Fibroblast of skin of back (primary cell): ENCODE measurements around the gene PTX4. TPM values are rescaled to one million over a fixed set of nuclear protein-coding genes. Genes with fewer than 3 reads are reported as not detected.

Experiments used
- DNase-seq: peaks from one replicate; pipeline ENCODE4 v3.0.0-alpha.2; 2013
- polyA plus RNA-seq, 2 experiments: library from polyadenylated mRNA; unstranded; fragments of 120-200 nt; gene quantifications; one replicate each; pipeline ENCODE4 v1.2.1, GENCODE V29; 2013; ENCODE audit not compliant: insufficient read length in 2 of 2

PTX4 gene, protein sequence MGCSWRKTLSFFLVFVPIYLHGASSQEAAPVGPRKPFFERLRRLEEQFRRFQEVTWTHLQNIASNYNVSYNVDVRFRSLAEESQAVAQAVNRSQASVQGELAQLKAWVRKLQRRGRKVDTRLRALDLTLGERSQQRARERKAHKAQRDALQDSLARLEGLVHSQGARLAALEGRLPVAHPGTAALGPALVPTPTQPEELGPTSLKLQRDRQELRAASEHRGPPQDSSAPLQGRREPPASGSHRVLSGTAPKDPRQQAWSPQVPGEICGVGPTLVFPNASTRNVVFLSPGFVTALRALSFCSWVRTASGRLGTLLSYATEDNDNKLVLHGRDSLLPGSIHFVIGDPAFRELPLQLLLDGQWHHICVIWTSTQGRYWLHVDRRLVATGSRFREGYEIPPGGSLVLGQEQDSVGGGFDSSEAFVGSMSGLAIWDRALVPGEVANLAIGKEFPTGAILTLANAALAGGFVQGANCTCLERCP
- not detected for polyA plus RNA-seq (2013, experiment 1 of 2; ENCODE audit: insufficient read length)
- not detected for polyA plus RNA-seq (2013, experiment 2 of 2; ENCODE audit: insufficient read length)

DNA sequence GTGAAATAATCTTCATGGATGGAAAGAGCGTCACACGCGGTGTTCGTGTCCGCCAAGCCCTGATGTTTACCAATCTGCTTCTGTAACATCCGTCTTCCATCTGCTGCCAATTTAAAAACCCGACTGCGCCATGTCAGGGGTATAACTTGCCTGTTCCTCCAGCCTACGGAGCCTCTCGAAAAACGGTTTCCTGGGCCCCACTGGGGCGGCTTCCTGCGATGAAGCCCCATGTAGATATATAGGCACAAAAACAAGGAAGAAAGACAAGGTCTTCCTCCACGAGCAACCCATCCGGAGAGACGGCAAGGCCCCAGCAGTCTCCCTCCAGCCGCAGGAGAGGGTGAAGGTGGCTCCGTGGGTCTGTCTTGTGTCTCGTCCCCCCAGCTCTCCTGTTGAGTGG is at the start of gene PTX4:
Gene PTX4, minus strand, starts transcription at position 326 of the 400 bp plus-strand sequence. Its CDS starts 35 bp downstream, at position 291.
- no peak for DNase-seq

DNA sequence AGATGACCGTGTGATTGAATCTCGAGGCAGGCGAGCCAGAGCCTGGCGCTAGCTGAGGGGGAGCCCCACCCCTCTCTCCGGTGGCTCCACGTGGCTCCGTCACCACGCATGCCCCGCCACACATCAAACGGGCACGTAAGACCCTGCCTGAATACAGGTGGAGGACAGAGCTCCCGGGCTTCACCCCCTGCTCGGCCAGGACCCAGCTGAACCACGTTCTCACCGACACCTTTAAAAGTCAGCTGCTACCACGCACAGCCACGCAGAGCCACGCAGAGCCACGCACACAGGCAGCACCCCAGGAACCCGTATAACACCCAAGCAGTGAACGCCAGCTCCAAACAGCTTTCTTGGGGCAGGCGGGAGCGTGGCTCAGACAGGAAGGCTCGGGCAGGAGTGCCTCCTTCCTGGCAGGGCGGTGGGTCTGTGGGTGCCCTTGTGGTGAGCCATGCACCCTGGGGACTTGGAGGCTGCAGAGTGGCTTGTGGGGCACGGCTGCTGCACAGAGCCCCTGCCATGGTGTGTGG is 49.1 kb upstream of the PTX4 start:
- no peak for DNase-seq

DNA sequence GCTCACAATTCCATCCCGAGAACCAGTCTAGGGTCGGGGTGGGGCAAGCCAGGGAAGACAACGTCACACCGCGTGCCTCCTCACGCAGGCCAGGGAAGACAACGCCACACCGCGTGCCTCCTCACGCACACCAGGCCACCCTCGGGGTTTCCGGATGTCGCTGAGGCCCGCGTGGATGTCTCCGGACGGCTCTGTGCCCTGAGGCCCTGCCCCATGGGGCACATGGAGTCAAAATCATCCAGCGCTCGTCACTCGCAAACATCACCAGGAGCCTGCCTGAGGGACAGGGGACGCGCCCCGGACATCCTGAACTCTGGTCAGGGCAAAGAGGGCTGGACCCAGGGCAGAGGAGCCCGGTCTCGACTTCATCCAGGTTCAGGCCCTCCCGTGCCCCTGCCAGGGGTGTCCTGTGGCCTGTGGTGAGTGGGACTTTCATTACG is 48.4 kb upstream of the PTX4 start:
- DNase-seq = no peak

GRCh38 chr16:1536601-1537000 is 47.9 kb upstream of the PTX4 start:
- no peak for DNase-seq

DNA sequence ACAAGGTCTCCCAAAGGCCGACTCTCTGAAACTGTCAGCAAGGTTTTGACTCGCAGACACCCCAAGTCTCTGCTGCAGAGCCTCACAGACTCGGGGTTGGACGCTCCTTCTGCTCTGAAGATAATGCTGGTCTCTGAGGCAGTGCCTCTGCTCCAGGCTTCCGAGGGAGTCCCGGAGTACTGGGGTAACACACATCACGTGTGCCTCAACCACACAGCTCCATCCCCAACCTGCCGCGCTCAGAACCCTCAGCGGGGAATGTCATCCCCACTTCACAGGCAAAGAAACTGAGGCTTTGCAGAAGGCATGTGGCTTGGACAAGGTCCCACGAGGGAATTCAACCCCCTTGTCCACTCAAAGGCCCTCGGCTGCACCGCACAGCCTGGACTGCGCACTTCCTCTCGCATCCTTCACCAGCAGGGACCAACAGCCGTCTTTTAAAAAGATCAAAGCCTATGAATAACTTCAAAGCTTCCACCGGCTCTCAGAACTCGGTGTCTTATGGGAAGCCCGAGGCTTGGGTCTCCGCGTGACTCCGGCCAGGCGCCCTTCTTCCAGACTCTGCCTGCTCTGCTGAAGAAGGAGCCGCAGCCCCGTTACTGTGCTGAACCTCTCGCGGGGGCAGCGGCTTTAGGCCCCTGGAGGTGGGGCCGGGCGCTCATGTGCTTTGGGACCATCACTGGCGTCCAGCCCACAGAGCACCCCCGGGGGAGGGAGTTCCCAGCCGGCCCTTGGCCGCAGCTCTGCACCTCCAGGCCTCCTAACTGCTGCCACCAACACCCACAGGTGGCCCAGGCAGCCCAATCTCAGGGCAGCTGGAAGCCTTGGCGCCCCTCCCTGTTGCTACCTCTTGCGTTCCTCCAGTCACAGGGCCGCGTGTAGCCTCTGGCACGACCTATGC is 46.9 kb upstream of the PTX4 start:
- DNase-seq = peak; percentile 6

DNA sequence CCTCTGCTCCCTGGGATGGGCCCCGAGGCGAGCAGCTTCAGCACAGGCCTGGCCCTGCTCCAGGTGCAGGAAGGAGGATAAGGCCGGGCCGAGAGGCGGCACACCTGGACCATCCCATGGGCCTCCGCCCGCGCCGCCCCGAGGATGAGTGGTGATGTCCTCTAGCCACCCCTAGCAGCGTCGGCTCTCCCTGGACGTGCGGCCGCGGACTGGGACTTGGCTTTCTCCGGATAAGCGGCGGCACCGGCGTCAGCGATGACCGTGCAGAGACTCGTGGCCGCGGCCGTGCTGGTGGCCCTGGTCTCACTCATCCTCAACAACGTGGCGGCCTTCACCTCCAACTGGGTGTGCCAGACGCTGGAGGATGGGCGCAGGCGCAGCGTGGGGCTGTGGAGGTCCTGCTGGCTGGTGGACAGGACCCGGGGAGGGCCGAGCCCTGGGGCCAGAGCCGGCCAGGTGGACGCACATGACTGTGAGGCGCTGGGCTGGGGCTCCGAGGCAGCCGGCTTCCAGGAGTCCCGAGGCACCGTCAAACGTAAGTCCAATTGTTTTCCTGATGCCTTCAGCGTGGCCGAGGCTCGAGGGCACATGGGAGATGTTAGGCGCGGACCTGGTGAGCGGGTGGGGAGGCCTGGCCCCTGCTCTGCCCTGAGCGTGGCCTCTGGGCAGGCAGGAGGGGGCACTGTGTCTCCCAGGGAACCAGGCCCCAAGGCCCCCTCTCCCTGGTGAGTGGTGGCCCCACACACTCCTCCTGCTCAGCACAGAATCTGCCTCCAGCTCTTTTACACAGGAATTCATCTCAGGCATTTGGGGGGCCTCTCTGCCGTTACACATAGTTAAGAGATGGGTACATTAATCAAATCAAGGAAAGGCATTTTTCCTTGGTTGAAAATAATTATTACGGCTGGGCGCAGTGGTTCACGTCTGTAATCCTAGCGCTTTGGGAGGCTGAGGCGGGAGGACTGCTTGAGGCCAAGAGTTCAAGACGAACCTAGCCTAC is 45.6 kb upstream of the PTX4 start:
- peak; percentile 19 for DNase-seq

DNA sequence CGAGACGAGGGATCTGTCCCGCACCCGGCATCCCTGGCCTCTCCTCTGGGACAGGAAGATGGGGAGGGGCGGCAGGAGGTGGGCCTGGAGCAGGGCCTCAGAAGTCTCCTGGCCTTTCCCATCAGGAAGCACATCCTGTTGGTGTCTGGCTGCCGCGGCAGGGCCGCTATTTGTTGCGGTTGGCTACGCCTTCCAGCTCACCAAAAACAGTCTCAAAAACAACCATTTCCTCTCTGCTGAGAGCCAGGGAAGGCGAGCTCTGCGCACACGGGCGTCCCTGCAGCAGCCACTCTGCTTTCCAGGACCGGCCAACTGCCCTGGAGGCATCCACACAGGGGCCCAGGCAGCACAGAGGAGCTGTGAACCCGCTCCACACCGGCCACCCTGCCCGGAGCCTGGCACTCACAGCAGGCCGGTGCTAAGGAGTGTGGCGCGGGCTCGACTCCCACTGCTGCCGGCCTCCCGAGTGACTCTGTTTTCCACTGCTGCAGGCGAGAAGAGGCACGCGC is 44.8 kb upstream of the PTX4 start, which contains the start of gene TMEM204:
Gene TMEM204, plus strand, starts transcription at position 224 of the 509 bp plus-strand sequence. CDS start 610 bp downstream, outside the sequence.
- DNase-seq = peak; percentile 86

DNA sequence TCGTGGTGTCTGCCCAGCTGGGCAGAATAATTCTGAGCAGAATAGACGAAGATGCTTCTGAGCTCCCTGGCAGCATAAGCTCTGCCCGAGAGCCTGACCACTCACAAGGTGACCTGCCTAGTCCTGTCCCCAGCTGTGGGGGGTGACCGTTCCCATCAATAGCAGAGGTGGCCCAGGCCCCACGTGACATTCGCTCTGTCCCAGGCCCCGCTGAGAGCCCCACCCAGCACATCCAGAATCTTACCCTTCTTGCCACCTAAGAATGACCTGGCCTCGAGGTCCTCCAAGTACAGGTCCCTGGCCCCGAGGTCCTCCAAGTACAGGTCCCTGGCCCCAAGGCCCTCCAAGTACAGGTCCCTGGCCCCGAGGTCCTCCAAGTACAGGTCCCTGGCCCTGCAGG is 44.0 kb upstream of the PTX4 start:
- no peak for DNase-seq

GRCh38 chr16:1532081-1532760 is 43.5 kb upstream of the PTX4 start:
- peak; percentile 15 for DNase-seq

- no peak for DNase-seq
Measured at GRCh38 chr16:1531638-1531910, 42.8 kb upstream of the PTX4 start.

GRCh38 chr16:1530883-1531637 is 42.3 kb upstream of the PTX4 start:
- DNase-seq = peak; percentile 76

DNA sequence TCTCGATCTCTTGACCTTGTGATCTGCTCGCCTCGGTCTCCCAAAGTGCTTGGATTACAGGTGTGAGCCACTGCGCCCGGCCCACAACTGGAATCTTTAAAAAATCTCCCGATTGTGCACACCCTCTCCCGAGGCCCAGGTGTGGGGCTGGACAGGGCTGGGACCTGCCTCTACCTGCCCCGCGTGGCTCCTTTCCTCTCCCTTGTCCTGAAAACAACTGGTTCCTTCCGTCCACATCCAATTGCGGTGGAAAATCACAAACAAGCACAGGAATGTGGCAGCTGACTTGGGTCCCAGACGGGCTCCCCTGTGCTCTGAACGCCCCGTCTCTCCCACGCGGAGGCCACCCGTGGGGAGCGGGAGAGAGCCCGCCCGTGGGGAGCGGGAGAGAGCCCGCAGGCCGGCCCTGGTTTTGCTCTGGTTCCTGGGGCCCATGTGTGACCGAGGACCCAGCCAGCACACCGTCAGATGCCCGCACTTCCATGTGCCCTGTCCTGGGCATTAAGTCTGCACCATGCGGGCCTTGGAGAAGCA is 41.7 kb upstream of the PTX4 start:
- DNase-seq = no peak

GRCh38 chr16:1528921-1529537 is 40.3 kb upstream of the PTX4 start:
- DNase-seq = no peak

DNA sequence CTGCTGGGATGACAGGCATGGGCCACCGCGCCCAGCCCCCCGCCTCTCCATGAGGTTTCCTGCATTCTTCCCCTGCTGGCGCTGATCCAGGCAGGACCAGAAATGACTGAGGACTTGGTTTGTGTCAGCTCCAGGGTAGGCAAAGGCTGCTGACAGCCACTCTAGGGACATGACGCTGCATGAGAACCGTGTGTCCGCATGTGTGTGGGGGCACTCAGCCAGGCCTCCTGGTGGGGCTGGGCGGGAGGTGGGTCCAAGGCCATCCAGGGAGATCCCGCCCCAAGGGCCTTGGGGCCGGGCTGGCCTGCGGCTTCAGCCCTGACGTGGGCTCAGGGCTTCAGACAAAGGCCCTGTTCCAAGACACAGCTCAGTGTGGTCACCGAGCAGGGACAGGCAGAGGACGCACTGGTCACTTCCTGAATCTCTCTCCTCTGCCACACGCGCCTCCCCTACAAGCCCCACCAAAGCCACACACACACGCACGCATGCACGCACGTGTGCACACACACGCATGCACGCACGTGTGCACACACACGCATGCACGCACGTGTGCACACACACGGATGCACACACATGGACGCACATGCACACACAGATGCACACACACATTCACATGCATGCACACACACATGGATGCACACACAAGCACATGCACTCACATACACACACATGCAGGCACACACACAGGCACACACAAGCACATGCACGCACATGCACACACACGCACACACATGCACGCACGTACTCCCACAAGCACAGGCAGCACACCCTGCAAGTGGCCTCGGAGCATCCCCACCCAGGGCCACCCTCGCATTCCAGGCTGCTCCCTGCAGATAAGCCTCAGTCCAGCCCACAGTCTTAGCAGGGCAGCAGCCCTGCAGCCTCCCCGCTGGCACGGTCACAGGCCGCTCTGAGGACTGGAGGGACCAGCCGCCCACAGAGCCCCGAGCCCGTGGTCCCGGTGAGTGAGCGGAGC is 39.4 kb upstream of the PTX4 start:
- peak; percentile 52 for DNase-seq

GRCh38 chr16:1526608-1527555 is 38.1 kb upstream of the PTX4 start:
- DNase-seq = no peak

- DNase-seq = no peak
Measured at GRCh38 chr16:1525871-1526607, 37.3 kb upstream of the PTX4 start.
